Cardiac muscle cell (in vitro differentiated cells and primary cell): ENCODE data around the gene ERICH6. TPM values are rescaled to one million over a fixed set of nuclear protein-coding genes. Genes with fewer than 3 reads are reported as not detected.

Experiments
- DNase-seq, 2 donors: peaks; one replicate each; pipeline versions ENCODE4 v3.0.0 to v3.0.0-alpha.2; 2010 to 2017; ENCODE audit warnings: low read depth in 1 of 2, low spot score in 1 of 2
- H3K27ac ChIP-seq: fragments of 200-600 bp; sonication (generic); 2 replicates; pipeline ENCODE4 v1.5.1; 2016
- H3K27me3 ChIP-seq: fragments of 200-600 bp; sonication (generic); 2 replicates; pipeline ENCODE4 v1.6.0; 2016; ENCODE audit warnings: control low read depth
- H3K36me3 ChIP-seq: fragments of 200-600 bp; sonication (generic); 2 replicates; pipeline ENCODE4 v1.5.1; 2016; ENCODE audit warnings: control low read depth
- H3K4me1 ChIP-seq: fragments of 200-600 bp; sonication (generic); 2 replicates; pipeline ENCODE4 v1.8.1; 2017; ENCODE audit warnings: low read depth, mild to moderate bottlenecking, mixed run types
- H3K4me3 ChIP-seq: fragments of 200-600 bp; sonication (generic); 2 replicates; pipeline ENCODE4 v1.5.1; 2016; ENCODE audit warnings: mild to moderate bottlenecking
- H3K9me3 ChIP-seq: fragments of 200-600 bp; sonication (generic); 2 replicates; pipeline ENCODE4 v1.5.1; 2017; ENCODE audit warnings: low read depth, mild to moderate bottlenecking, control low read depth
- CTCF ChIP-seq: IDR thresholded peaks from 2 replicates; pipeline ENCODE4 v1.5.1; 2012; ENCODE audit warnings: low read depth, mild to moderate bottlenecking, low read length
- polyA plus RNA-seq: library from polyadenylated mRNA; unstranded; fragments of >200 nt; fragmentation: Nextera tagmentation; extraction: Ambion mirVana; gene quantifications from 2 replicates; pipeline ENCODE4 v1.2.1, GENCODE V29; 2016
- total RNA-seq: library from RNA; depleted of rRNA; stranded (reverse); fragments of >200 nt; gene quantifications from 2 replicates; pipeline ENCODE4 v1.2.3, GENCODE V29; 2016

The ERICH6 gene
- 0.18 TPM in 1 of 2 replicates, not detected in the other for total RNA-seq
- 0.44 and 0.55 TPM in 2 replicates for polyA plus RNA-seq

- no peaks in the 10 kb centered on the region for H3K27me3 ChIP-seq
- no peak within 1 kb of the TSS for H3K27ac ChIP-seq
- no peaks in the 10 kb centered on the region for H3K36me3 ChIP-seq
- H3K4me1 ChIP-seq = no peaks in the 10 kb centered on the region
- peak; percentile 10 for TF ChIP-seq CTCF
- DNase-seq = peak; percentile 93 to 95
- H3K4me3 ChIP-seq = peak within 1 kb of the TSS; percentile 62
- no peaks in the 10 kb centered on the region for H3K9me3 ChIP-seq
Measured at GRCh38 chr3:150703756-150704344, at the start of gene ERICH6. ERICH6 (minus strand) TSS chr3:150703920; CDS start chr3:150703898, 22 bp downstream.

GRCh38 chr3:150751781-150752263 lies 48.1 kb upstream of the ERICH6 start:
- Histone ChIP-seq H3K36me3 (no peaks in the 10 kb centered on the region), H3K9me3 (no peaks in the 10 kb centered on the region), H3K27ac (no peak overlapping the region), H3K27me3 (no peaks in the 10 kb centered on the region), H3K4me1 (peaks cover 11% of the 10 kb centered on the region), H3K4me3 (no peak overlapping the region)
- DNase-seq = no peak
- no peak for TF ChIP-seq CTCF

- no peak for TF ChIP-seq CTCF
- no peak for DNase-seq
- no peaks in the 10 kb centered on the region for H3K36me3 ChIP-seq
- H3K4me3 ChIP-seq = no peak overlapping the region
- no peaks in the 10 kb centered on the region for H3K9me3 ChIP-seq
- H3K27ac ChIP-seq = no peak overlapping the region
- H3K27me3 ChIP-seq = no peaks in the 10 kb centered on the region
- H3K4me1 ChIP-seq = peaks cover 7% of the 10 kb centered on the region
Measured at GRCh38 chr3:150749255-150749654, 45.5 kb upstream of the ERICH6 start.

GRCh38 chr3:150748684-150749047 lies 44.9 kb upstream of the ERICH6 start:
- Histone ChIP-seq H3K4me3 (no peak overlapping the region), H3K36me3 (no peaks in the 10 kb centered on the region), H3K27me3 (no peaks in the 10 kb centered on the region), H3K27ac (no peak overlapping the region), H3K9me3 (no peaks in the 10 kb centered on the region), H3K4me1 (peaks cover 7% of the 10 kb centered on the region)
- DNase-seq = no peak
- no peak for TF ChIP-seq CTCF

- Histone ChIP-seq H3K4me1 (peaks cover 7% of the 10 kb centered on the region), H3K9me3 (no peaks in the 10 kb centered on the region), H3K36me3 (no peaks in the 10 kb centered on the region), H3K27me3 (no peaks in the 10 kb centered on the region), H3K4me3 (no peak overlapping the region), H3K27ac (no peak overlapping the region)
- DNase-seq = no peak
- no peak for TF ChIP-seq CTCF
Measured at GRCh38 chr3:150747886-150748683, 44.4 kb upstream of the ERICH6 start.
